HEK293 (cell line): ENCODE results near the gene TNFRSF13B.
"Not testable (repeated sequence)": the region's sequence is repeated elsewhere in the genome, so short reads cannot be mapped to it uniquely, and the experiment has no call there.

Source experiments
- HOXC10 ChIP-seq: sonication (generic); formaldehyde crosslinking; IDR thresholded peaks from 2 replicates; pipeline ENCODE4 v1.8.1; 2023; ENCODE audit warnings: mild to moderate bottlenecking, missing genetic modification reagents
- MEIS1 ChIP-seq: sonication (generic); formaldehyde crosslinking; IDR thresholded peaks from 2 replicates; pipeline ENCODE4 v1.8.1; 2022; ENCODE audit warnings: missing genetic modification reagents, mild to moderate bottlenecking, borderline replicate concordance
- RBAK ChIP-seq: fragments of 450-650 bp; formaldehyde crosslinking; IDR thresholded peaks from 2 replicates; pipeline ENCODE4 v1.5.1; 2016; ENCODE audit warnings: missing biosample characterization, missing genetic modification characterization
- ZBTB17 ChIP-seq: fragments of 450-650 bp; formaldehyde crosslinking; IDR thresholded peaks from 2 replicates; pipeline ENCODE4 v1.5.1; 2016; ENCODE audit warnings: missing biosample characterization, missing genetic modification characterization
- ZNF157 ChIP-seq: fragments of 450-650 bp; formaldehyde crosslinking; IDR thresholded peaks from 2 replicates; pipeline ENCODE4 v1.5.1; 2016; ENCODE audit warnings: missing biosample characterization, missing genetic modification characterization
- ZNF292 ChIP-seq: fragments of 450-650 bp; formaldehyde crosslinking; IDR thresholded peaks from 2 replicates; pipeline ENCODE4 v1.5.1; 2016; ENCODE audit warnings: low read depth, missing biosample characterization, missing genetic modification characterization, borderline replicate concordance
- ZNF530 ChIP-seq: fragments of 450-650 bp; formaldehyde crosslinking; IDR thresholded peaks from 2 replicates; pipeline ENCODE4 v1.5.1; 2016; ENCODE audit warnings: low read depth, missing biosample characterization, missing genetic modification characterization
- ZNF629 ChIP-seq: fragments of 450-650 bp; formaldehyde crosslinking; IDR thresholded peaks from 2 replicates; pipeline ENCODE4 v1.5.1; 2017; ENCODE audit warnings: missing biosample characterization, missing genetic modification characterization
- ZNF768 ChIP-seq: fragments of 450-650 bp; formaldehyde crosslinking; IDR thresholded peaks from 2 replicates; pipeline ENCODE4 v1.5.1; 2018; ENCODE audit warnings: missing biosample characterization, mild to moderate bottlenecking, missing genetic modification characterization
- TF ChIP-seq, protein P1 (sequence below): fragments of 450-650 bp; formaldehyde crosslinking; IDR thresholded peaks from 2 replicates; pipeline ENCODE4 v1.5.1; 2017; ENCODE audit warnings: missing biosample characterization, missing genetic modification characterization
- TF ChIP-seq, protein P2 (sequence below): fragments of 450-650 bp; formaldehyde crosslinking; conservative IDR thresholded peaks from 2 replicates; pipeline ENCODE4 v1.5.1; 2016; ENCODE audit warnings: low read depth, missing biosample characterization, missing genetic modification characterization
- TF ChIP-seq, protein P3 (sequence below): fragments of 450-650 bp; formaldehyde crosslinking; IDR thresholded peaks from 2 replicates; pipeline ENCODE4 v1.5.1; 2016; ENCODE audit warnings: missing biosample characterization, missing genetic modification characterization
- TF ChIP-seq, protein P4 (sequence below): fragments of 450-650 bp; formaldehyde crosslinking; IDR thresholded peaks from 2 replicates; pipeline ENCODE4 v1.5.1; 2016; ENCODE audit warnings: missing biosample characterization, missing genetic modification characterization
- TF ChIP-seq, protein P5 (sequence below): fragments of 450-650 bp; formaldehyde crosslinking; IDR thresholded peaks from 2 replicates; pipeline ENCODE4 v1.5.1; 2016; ENCODE audit warnings: missing biosample characterization, missing genetic modification characterization

DNA sequence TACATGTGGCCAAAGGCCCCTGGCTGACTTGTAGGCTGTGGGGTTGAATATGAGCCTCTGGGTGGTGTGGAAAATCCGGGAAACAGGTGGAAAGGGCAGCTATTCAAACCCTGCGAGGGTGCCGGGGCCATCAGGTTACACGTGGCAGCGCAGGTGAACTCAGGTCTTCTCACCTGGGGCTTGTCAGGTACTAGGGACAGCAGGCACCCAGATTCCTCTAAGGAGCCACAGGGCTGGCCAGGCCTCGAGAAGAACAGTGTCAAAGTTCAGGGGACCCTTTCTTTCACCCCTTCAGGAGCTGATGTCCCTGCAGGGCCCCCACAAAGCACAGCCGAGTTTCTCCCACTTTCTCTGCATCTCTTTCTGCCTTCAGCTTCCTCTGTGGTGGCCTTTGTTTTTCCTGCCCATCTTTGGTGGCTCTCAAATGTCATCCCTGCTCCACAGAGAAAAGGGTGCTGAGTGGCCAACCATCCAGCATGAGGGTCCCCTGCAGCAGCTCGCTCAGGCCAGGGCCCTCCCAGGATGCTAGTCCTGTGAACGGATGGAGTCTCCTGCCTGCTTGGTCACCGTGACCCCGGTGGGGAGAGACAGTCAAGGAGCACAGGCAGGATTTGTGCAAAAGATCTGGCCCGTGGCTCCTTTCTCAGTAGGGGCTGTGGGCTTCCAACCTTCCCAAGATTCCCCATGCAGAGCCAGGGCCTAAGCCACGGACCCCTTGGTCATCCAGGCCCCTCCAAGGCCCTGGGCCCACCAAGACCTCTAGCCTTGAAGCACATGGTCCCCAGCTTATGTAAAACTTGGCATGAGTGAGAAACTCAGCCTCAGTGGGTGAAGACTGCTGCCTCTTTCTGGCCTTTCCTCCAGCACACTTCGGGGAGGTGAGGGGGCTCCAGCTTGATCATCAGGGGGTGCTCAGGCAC lies 42.2 kb upstream of the TNFRSF13B start:
- not testable (repeated sequence) for TF ChIP-seq ZNF530 (tag by site-specific recombination); MEIS1; RBAK (tag by site-specific recombination); ZNF292 (tag by site-specific recombination); HOXC10; ZNF157; ZNF768 (tag by site-specific recombination); ZNF629 (tag by site-specific recombination); ZBTB17
- TF ChIP-seq, protein P1, sequence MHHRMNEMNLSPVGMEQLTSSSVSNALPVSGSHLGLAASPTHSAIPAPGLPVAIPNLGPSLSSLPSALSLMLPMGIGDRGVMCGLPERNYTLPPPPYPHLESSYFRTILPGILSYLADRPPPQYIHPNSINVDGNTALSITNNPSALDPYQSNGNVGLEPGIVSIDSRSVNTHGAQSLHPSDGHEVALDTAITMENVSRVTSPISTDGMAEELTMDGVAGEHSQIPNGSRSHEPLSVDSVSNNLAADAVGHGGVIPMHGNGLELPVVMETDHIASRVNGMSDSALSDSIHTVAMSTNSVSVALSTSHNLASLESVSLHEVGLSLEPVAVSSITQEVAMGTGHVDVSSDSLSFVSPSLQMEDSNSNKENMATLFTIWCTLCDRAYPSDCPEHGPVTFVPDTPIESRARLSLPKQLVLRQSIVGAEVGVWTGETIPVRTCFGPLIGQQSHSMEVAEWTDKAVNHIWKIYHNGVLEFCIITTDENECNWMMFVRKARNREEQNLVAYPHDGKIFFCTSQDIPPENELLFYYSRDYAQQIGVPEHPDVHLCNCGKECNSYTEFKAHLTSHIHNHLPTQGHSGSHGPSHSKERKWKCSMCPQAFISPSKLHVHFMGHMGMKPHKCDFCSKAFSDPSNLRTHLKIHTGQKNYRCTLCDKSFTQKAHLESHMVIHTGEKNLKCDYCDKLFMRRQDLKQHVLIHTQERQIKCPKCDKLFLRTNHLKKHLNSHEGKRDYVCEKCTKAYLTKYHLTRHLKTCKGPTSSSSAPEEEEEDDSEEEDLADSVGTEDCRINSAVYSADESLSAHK (tag by site-specific recombination) = not testable (repeated sequence)
- TF ChIP-seq, protein P2, sequence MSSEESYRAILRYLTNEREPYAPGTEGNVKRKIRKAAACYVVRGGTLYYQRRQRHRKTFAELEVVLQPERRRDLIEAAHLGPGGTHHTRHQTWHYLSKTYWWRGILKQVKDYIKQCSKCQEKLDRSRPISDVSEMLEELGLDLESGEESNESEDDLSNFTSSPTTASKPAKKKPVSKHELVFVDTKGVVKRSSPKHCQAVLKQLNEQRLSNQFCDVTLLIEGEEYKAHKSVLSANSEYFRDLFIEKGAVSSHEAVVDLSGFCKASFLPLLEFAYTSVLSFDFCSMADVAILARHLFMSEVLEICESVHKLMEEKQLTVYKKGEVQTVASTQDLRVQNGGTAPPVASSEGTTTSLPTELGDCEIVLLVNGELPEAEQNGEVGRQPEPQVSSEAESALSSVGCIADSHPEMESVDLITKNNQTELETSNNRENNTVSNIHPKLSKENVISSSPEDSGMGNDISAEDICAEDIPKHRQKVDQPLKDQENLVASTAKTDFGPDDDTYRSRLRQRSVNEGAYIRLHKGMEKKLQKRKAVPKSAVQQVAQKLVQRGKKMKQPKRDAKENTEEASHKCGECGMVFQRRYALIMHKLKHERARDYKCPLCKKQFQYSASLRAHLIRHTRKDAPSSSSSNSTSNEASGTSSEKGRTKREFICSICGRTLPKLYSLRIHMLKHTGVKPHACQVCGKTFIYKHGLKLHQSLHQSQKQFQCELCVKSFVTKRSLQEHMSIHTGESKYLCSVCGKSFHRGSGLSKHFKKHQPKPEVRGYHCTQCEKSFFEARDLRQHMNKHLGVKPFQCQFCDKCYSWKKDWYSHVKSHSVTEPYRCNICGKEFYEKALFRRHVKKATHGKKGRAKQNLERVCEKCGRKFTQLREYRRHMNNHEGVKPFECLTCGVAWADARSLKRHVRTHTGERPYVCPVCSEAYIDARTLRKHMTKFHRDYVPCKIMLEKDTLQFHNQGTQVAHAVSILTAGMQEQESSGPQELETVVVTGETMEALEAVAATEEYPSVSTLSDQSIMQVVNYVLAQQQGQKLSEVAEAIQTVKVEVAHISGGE (tag by site-specific recombination) = not testable (repeated sequence)
- TF ChIP-seq, protein P3, sequence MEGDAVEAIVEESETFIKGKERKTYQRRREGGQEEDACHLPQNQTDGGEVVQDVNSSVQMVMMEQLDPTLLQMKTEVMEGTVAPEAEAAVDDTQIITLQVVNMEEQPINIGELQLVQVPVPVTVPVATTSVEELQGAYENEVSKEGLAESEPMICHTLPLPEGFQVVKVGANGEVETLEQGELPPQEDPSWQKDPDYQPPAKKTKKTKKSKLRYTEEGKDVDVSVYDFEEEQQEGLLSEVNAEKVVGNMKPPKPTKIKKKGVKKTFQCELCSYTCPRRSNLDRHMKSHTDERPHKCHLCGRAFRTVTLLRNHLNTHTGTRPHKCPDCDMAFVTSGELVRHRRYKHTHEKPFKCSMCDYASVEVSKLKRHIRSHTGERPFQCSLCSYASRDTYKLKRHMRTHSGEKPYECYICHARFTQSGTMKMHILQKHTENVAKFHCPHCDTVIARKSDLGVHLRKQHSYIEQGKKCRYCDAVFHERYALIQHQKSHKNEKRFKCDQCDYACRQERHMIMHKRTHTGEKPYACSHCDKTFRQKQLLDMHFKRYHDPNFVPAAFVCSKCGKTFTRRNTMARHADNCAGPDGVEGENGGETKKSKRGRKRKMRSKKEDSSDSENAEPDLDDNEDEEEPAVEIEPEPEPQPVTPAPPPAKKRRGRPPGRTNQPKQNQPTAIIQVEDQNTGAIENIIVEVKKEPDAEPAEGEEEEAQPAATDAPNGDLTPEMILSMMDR (tag by site-specific recombination) = not testable (repeated sequence)
- TF ChIP-seq, protein P4, sequence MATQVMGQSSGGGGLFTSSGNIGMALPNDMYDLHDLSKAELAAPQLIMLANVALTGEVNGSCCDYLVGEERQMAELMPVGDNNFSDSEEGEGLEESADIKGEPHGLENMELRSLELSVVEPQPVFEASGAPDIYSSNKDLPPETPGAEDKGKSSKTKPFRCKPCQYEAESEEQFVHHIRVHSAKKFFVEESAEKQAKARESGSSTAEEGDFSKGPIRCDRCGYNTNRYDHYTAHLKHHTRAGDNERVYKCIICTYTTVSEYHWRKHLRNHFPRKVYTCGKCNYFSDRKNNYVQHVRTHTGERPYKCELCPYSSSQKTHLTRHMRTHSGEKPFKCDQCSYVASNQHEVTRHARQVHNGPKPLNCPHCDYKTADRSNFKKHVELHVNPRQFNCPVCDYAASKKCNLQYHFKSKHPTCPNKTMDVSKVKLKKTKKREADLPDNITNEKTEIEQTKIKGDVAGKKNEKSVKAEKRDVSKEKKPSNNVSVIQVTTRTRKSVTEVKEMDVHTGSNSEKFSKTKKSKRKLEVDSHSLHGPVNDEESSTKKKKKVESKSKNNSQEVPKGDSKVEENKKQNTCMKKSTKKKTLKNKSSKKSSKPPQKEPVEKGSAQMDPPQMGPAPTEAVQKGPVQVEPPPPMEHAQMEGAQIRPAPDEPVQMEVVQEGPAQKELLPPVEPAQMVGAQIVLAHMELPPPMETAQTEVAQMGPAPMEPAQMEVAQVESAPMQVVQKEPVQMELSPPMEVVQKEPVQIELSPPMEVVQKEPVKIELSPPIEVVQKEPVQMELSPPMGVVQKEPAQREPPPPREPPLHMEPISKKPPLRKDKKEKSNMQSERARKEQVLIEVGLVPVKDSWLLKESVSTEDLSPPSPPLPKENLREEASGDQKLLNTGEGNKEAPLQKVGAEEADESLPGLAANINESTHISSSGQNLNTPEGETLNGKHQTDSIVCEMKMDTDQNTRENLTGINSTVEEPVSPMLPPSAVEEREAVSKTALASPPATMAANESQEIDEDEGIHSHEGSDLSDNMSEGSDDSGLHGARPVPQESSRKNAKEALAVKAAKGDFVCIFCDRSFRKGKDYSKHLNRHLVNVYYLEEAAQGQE (tag by site-specific recombination) = not testable (repeated sequence)
- TF ChIP-seq, protein P5, sequence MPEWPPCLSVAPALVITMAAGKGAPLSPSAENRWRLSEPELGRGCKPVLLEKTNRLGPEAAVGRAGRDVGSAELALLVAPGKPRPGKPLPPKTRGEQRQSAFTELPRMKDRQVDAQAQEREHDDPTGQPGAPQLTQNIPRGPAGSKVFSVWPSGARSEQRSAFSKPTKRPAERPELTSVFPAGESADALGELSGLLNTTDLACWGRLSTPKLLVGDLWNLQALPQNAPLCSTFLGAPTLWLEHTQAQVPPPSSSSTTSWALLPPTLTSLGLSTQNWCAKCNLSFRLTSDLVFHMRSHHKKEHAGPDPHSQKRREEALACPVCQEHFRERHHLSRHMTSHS (tag by site-specific recombination) = not testable (repeated sequence)
